Cardiac muscle cell (in vitro differentiated cells and primary cell): ENCODE measurements around the gene MAD1L1. TPM values are rescaled to one million over a fixed set of nuclear protein-coding genes. Genes with fewer than 3 reads are reported as not detected.

Experiments used
- DNase-seq, 2 donors: peaks; one replicate each; pipeline versions ENCODE4 v3.0.0 to v3.0.0-alpha.2; 2010 to 2017; ENCODE audit warnings: low read depth in 1 of 2, low spot score in 1 of 2
- H3K27ac ChIP-seq: fragments of 200-600 bp; sonication (generic); 2 replicates; pipeline ENCODE4 v1.5.1; 2016
- H3K27me3 ChIP-seq: fragments of 200-600 bp; sonication (generic); 2 replicates; pipeline ENCODE4 v1.6.0; 2016; ENCODE audit warnings: control low read depth
- H3K36me3 ChIP-seq: fragments of 200-600 bp; sonication (generic); 2 replicates; pipeline ENCODE4 v1.5.1; 2016; ENCODE audit warnings: control low read depth
- H3K4me1 ChIP-seq: fragments of 200-600 bp; sonication (generic); 2 replicates; pipeline ENCODE4 v1.8.1; 2017; ENCODE audit warnings: low read depth, mild to moderate bottlenecking, mixed run types
- H3K4me3 ChIP-seq: fragments of 200-600 bp; sonication (generic); 2 replicates; pipeline ENCODE4 v1.5.1; 2016; ENCODE audit warnings: mild to moderate bottlenecking
- H3K9me3 ChIP-seq: fragments of 200-600 bp; sonication (generic); 2 replicates; pipeline ENCODE4 v1.5.1; 2017; ENCODE audit warnings: low read depth, mild to moderate bottlenecking, control low read depth
- CTCF ChIP-seq: IDR thresholded peaks from 2 replicates; pipeline ENCODE4 v1.5.1; 2012; ENCODE audit warnings: low read depth, mild to moderate bottlenecking, low read length
- polyA plus RNA-seq: library from polyadenylated mRNA; unstranded; fragments of >200 nt; fragmentation: Nextera tagmentation; extraction: Ambion mirVana; gene quantifications from 2 replicates; pipeline ENCODE4 v1.2.1, GENCODE V29; 2016
- total RNA-seq: library from RNA; depleted of rRNA; stranded (reverse); fragments of >200 nt; gene quantifications from 2 replicates; pipeline ENCODE4 v1.2.3, GENCODE V29; 2016

Gene MAD1L1
- total and polyA plus RNA-seq, 2 experiments from 2014 or later = 38.3 to 56.2 TPM

- no peaks in the 10 kb centered on the region for H3K4me1 ChIP-seq
- H3K9me3 ChIP-seq = no peaks in the 10 kb centered on the region
- no peak overlapping the region for H3K27ac ChIP-seq
- no peak overlapping the region for H3K4me3 ChIP-seq
- no peaks in the 10 kb centered on the region for H3K36me3 ChIP-seq
- no peak for DNase-seq
- H3K27me3 ChIP-seq = no peaks in the 10 kb centered on the region
- TF ChIP-seq CTCF = no peak
Measured at GRCh38 chr7:2257651-2258050, 24.9 kb upstream of the MAD1L1 start.

- DNase-seq = no peak
- Histone ChIP-seq H3K4me3 (no peak overlapping the region), H3K36me3 (no peaks in the 10 kb centered on the region), H3K9me3 (no peaks in the 10 kb centered on the region), H3K27me3 (no peaks in the 10 kb centered on the region), H3K4me1 (no peaks in the 10 kb centered on the region), H3K27ac (no peak overlapping the region)
- no peak for TF ChIP-seq CTCF
Measured at GRCh38 chr7:2257046-2257551, 24.4 kb upstream of the MAD1L1 start.

- Histone ChIP-seq H3K9me3 (no peaks in the 10 kb centered on the region), H3K27ac (no peak overlapping the region), H3K27me3 (no peaks in the 10 kb centered on the region), H3K4me3 (no peak overlapping the region), H3K4me1 (no peaks in the 10 kb centered on the region), H3K36me3 (no peaks in the 10 kb centered on the region)
- DNase-seq = no peak
- TF ChIP-seq CTCF = no peak
Measured at GRCh38 chr7:2256306-2257045, 23.7 kb upstream of the MAD1L1 start.

GRCh38 chr7:2255145-2256139 lies 22.7 kb upstream of the MAD1L1 start:
- no peak for DNase-seq
- H3K9me3 ChIP-seq = no peaks in the 10 kb centered on the region
- no peak for TF ChIP-seq CTCF
- no peak overlapping the region for H3K27ac ChIP-seq
- no peak overlapping the region for H3K4me3 ChIP-seq
- H3K36me3 ChIP-seq = no peaks in the 10 kb centered on the region
- no peaks in the 10 kb centered on the region for H3K27me3 ChIP-seq
- H3K4me1 ChIP-seq = no peaks in the 10 kb centered on the region

GRCh38 chr7:2254429-2255144 lies 21.8 kb upstream of the MAD1L1 start:
- no peak for TF ChIP-seq CTCF
- DNase-seq = no peak

More at GRCh38 chr7:2254429-2255144, 21.8 kb upstream of the MAD1L1 start:
- no peaks in the 10 kb centered on the region for H3K4me1 ChIP-seq
- no peak overlapping the region for H3K27ac ChIP-seq
- no peaks in the 10 kb centered on the region for H3K36me3 ChIP-seq
- H3K27me3 ChIP-seq = no peaks in the 10 kb centered on the region
- H3K4me3 ChIP-seq = no peak overlapping the region
- H3K9me3 ChIP-seq = no peaks in the 10 kb centered on the region
